ENCODE measurements around the gene TNRC6C.

TNRC6C gene

DNA sequence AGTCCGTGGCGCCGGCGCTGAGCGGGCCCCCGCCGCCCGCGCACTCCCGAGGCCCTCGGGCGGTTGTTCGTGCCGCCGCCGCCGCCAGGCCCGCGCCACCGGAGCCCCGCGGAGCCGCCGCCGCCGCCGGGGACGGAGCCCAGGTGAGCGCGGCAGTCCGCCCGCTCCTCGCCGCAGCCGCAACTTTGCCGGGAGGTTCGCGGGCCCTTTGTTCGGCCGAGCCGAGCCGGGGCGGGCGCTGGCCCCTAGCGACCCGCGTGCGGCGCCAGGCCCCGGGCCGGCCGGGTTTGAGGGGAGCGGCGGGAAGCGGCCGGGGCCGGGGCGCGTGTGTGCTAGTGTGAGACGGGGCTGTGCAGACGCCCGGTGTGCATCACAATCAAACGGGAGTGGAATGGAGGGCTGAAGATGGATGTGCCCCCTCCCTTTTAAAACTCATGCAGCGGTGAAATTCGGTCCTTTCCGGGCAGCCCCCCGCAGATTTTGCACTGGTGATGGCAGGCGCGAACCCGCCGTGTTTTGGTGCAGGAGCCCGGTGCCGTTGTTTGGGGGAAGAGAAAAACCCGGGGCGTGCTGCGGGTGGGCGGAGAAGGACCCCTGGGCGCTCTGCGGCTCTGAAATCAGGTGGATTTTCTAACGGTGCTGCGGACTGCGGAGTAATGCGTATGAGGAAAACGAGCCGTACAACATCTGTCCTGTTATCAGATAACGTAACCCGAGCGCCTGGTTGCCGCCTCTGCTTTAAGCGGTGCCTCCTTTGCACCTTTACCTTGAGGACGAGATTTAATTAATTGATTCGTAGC, 823 bp downstream of the TNRC6C start:
- peak overlapping the region; percentile 87 for H3K4me2 ChIP-seq (ENCODE audit: insufficient read depth, low read length)
- H3K9ac ChIP-seq (ENCODE audit: low read depth, low read length), result peak overlapping the region; percentile 72
- H3K27me3 ChIP-seq (ENCODE audit: insufficient read depth, low read length, poor library complexity), result peaks cover 24% of the 10 kb centered on the region
- peak overlapping the region; percentile 52 for H3K27ac ChIP-seq (ENCODE audit: low read length)
- H3K36me3 ChIP-seq (ENCODE audit: insufficient read depth, low read length), result no peaks in the 10 kb centered on the region
- H2AFZ ChIP-seq (ENCODE audit: low read depth, low read length), result peak overlapping the region; percentile 43; the same call in 1 of the 2 replicates
- H3K9me3 ChIP-seq (ENCODE audit: insufficient read depth, low read length, severe bottlenecking), result no peaks in the 10 kb centered on the region
- peak overlapping the region; percentile 62 to 68 for H3K4me3 ChIP-seq (ENCODE audit: low read depth in 1 of 2, low read length in 2 of 2)
- H4K20me1 ChIP-seq (ENCODE audit: insufficient read depth, low read length), result peaks cover 41% of the 10 kb centered on the region
- ATAC-seq (ENCODE audit: insufficient read depth, low read depth) (no peak), DNase-seq (peak; percentile 59)
- H3K4me1 ChIP-seq (ENCODE audit: insufficient read depth, low read length), result peaks cover 64% of the 10 kb centered on the region
- TF ChIP-seq EZH2 (IDR thresholded peaks at IDR 0.05; ENCODE audit: borderline replicate concordance, low read depth, low read length, severe bottlenecking), result no peak
- H3K79me2 ChIP-seq (ENCODE audit: insufficient read depth, low read length), result peaks cover 49% of the 10 kb centered on the region

- H4K20me1 ChIP-seq (ENCODE audit: insufficient read depth, low read length), result peaks cover 48% of the 10 kb centered on the region
- H2AFZ ChIP-seq (ENCODE audit: low read depth, low read length), result 0 out of 2 replicates have a peak overlapping the region, but pooled peaks have one; percentile 26
- H3K27me3 ChIP-seq (ENCODE audit: insufficient read depth, low read length, poor library complexity), result peaks cover 19% of the 10 kb centered on the region
- DNase-seq (peak; percentile 44), ATAC-seq (ENCODE audit: insufficient read depth, low read depth) (no peak)
- H3K9me3 ChIP-seq (ENCODE audit: insufficient read depth, low read length, severe bottlenecking), result no peaks in the 10 kb centered on the region
- TF ChIP-seq, protein P1, sequence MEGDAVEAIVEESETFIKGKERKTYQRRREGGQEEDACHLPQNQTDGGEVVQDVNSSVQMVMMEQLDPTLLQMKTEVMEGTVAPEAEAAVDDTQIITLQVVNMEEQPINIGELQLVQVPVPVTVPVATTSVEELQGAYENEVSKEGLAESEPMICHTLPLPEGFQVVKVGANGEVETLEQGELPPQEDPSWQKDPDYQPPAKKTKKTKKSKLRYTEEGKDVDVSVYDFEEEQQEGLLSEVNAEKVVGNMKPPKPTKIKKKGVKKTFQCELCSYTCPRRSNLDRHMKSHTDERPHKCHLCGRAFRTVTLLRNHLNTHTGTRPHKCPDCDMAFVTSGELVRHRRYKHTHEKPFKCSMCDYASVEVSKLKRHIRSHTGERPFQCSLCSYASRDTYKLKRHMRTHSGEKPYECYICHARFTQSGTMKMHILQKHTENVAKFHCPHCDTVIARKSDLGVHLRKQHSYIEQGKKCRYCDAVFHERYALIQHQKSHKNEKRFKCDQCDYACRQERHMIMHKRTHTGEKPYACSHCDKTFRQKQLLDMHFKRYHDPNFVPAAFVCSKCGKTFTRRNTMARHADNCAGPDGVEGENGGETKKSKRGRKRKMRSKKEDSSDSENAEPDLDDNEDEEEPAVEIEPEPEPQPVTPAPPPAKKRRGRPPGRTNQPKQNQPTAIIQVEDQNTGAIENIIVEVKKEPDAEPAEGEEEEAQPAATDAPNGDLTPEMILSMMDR (IDR thresholded peaks at IDR 0.05; ENCODE audit: borderline replicate concordance, extremely low read depth, low read length, poor library complexity, severe bottlenecking), result no peak
- TF ChIP-seq EZH2 (IDR thresholded peaks at IDR 0.05; ENCODE audit: borderline replicate concordance, low read depth, low read length, severe bottlenecking), result no peak
- H3K4me2 ChIP-seq (ENCODE audit: insufficient read depth, low read length), result peak overlapping the region; percentile 87
- peaks cover 71% of the 10 kb centered on the region for H3K4me1 ChIP-seq (ENCODE audit: insufficient read depth, low read length)
- H3K4me3 ChIP-seq (ENCODE audit: low read depth in 1 of 2, low read length in 2 of 2), result peak overlapping the region; percentile 62 to 68
- H3K27ac ChIP-seq (ENCODE audit: low read length), result peak overlapping the region; percentile 52
- H3K9ac ChIP-seq (ENCODE audit: low read depth, low read length), result peak overlapping the region; percentile 72
- peaks cover under 1% of the 10 kb centered on the region; the same call in 1 of the 2 replicates for H3K36me3 ChIP-seq (ENCODE audit: insufficient read depth, low read length)
- peaks cover 56% of the 10 kb centered on the region for H3K79me2 ChIP-seq (ENCODE audit: insufficient read depth, low read length)
Observed at GRCh38 chr17:77959926-77960521, 1.5 kb downstream of the TNRC6C start.

GRCh38 chr17:77961741-77962140, 3.2 kb downstream of the TNRC6C start:
- H3K4me2 ChIP-seq (ENCODE audit: insufficient read depth, low read length), result peak overlapping the region; percentile 87
- peaks cover 73% of the 10 kb centered on the region for H3K79me2 ChIP-seq (ENCODE audit: insufficient read depth, low read length)

More at GRCh38 chr17:77961741-77962140, 3.2 kb downstream of the TNRC6C start:
- Histone ChIP-seq H3K4me1 (ENCODE audit: insufficient read depth, low read length) (peaks cover 75% of the 10 kb centered on the region), H3K9ac (ENCODE audit: low read depth, low read length) (no peak overlapping the region), H3K27me3 (ENCODE audit: insufficient read depth, low read length, poor library complexity) (peaks cover 7% of the 10 kb centered on the region), H3K36me3 (ENCODE audit: insufficient read depth, low read length) (peaks cover 7% of the 10 kb centered on the region), H3K4me3 (ENCODE audit: low read depth in 1 of 2, low read length in 2 of 2) (peak overlapping the region in 1 of 2 experiments; percentile 35; a peak in 2 of 4 replicates), H4K20me1 (ENCODE audit: insufficient read depth, low read length) (peaks cover 65% of the 10 kb centered on the region), H3K27ac (ENCODE audit: low read length) (no peak overlapping the region), H2AFZ (ENCODE audit: low read depth, low read length) (no peak overlapping the region), H3K9me3 (ENCODE audit: insufficient read depth, low read length, severe bottlenecking) (no peaks in the 10 kb centered on the region)
- TF ChIP-seq, protein P1 (IDR thresholded peaks at IDR 0.05; ENCODE audit: borderline replicate concordance, extremely low read depth, low read length, poor library complexity, severe bottlenecking), result no peak
- TF ChIP-seq EZH2 (IDR thresholded peaks at IDR 0.05; ENCODE audit: borderline replicate concordance, low read depth, low read length, severe bottlenecking), result no peak
- no peak for ATAC-seq (ENCODE audit: insufficient read depth, low read depth)
- no peak for DNase-seq
